ENCODE results near the gene PLXNA2. TPM values are rescaled to one million over a fixed set of nuclear protein-coding genes. Genes with fewer than 3 reads are reported as not detected.

PLXNA2 gene
- total and polyA plus RNA-seq, 2 of the 4 experiments (the other 2 are of a cell fraction), result 0.72 to 1.1 TPM

GRCh38 chr1:207999972-208000371 lies 244.2 kb downstream of the PLXNA2 start:
- Histone ChIP-seq H3K4me3 (ENCODE audit: insufficient read depth, low read depth, low read length) (no peak overlapping the region), H4K91ac (ENCODE audit: insufficient read depth, low read depth, low read length) (no peak overlapping the region), H4K8ac (ENCODE audit: low read depth in 2 of 2, low read length in 2 of 2) (no peak overlapping the region), H3K14ac (replicated peaks; ENCODE audit: low read depth, low read length) (no peak overlapping the region), H3K9me1 (ENCODE audit: insufficient read depth, low read length) (no peaks in the 10 kb centered on the region), H3K27me3 (ENCODE audit: control insufficient read depth, insufficient read depth, low read length) (peaks cover 14% of the 10 kb centered on the region), H3K9ac (ENCODE audit: low read depth, low read length) (no peak overlapping the region), H3K4me1 (ENCODE audit: control insufficient read depth, insufficient read depth, low read length) (no peaks in the 10 kb centered on the region), H2BK15ac (ENCODE audit: low read depth, low read length) (no peak overlapping the region), H3K79me1 (ENCODE audit: low read depth in 1 of 2, low read length in 2 of 2) (no peaks in the 10 kb centered on the region), H4K20me1 (ENCODE audit: insufficient read depth, low read length) (no peaks in the 10 kb centered on the region), H3K36me3 (ENCODE audit: control insufficient read depth, insufficient read depth, low read length) (no peaks in the 10 kb centered on the region), H4K5ac (ENCODE audit: low read depth, low read length) (no peak overlapping the region), H3K18ac (ENCODE audit: low read depth, low read length) (no peak overlapping the region), H2BK5ac (ENCODE audit: low read depth, low read length, poor library complexity, severe bottlenecking) (no peak overlapping the region), H2BK20ac (ENCODE audit: low read depth, low read length) (no peak overlapping the region), H3K23ac (ENCODE audit: low read depth, low read length) (no peak overlapping the region), H3K4ac (ENCODE audit: low read depth, low read length) (no peak overlapping the region), H3K4me2 (ENCODE audit: low read depth, low read length) (no peak overlapping the region), H3K27ac (ENCODE audit: insufficient read depth, low read length) (no peak overlapping the region), H3K9me3 (ENCODE audit: control insufficient read depth, insufficient read depth, low read length) (no peaks in the 10 kb centered on the region), H2AFZ (replicated peaks; ENCODE audit: low read length, poor library complexity) (no peak overlapping the region), H3K56ac (ENCODE audit: extremely low read depth, insufficient read depth, low read length) (no peak overlapping the region), H2AK9ac (replicated peaks; ENCODE audit: low read depth, low read length, poor library complexity) (no peak overlapping the region), H2AK5ac (ENCODE audit: low read depth, low read length) (no peak overlapping the region), H2BK120ac (ENCODE audit: low read depth, low read length) (no peak overlapping the region)
- ATAC-seq (ENCODE audit: low read depth) (no peak), DNase-seq (no peak)
- in situ Hi-C loops (cut with MboI; ENCODE audit: low sequenced_read_pairs) (no loop called here), dilution Hi-C loops (cut with HindIII; ENCODE audit: low sequenced_read_pairs, unreplicated experiment) (no loop called here), intact Hi-C loops (cut with micrococcal nuclease) (no loop called here)
- no TSS peak for BruUV-seq (replicated peaks)
- CTCF ChIA-PET, result no interaction called here
- TF ChIP-seq MXI1 (IDR thresholded peaks at IDR 0.05; ENCODE audit: borderline replicate concordance, low read depth, low read length) (no peak), POLR2A (IDR thresholded peaks at IDR 0.05; ENCODE audit: low read depth, low read length) (no peak), MAZ (IDR thresholded peaks at IDR 0.05; ENCODE audit: borderline replicate concordance, low read depth, low read length) (no peak), ELK1 (IDR thresholded peaks at IDR 0.05; ENCODE audit: borderline replicate concordance, low read depth, low read length) (no peak), MAFK (IDR thresholded peaks at IDR 0.05; ENCODE audit: low read depth, low read length) (no peak), RFX5 (IDR thresholded peaks at IDR 0.05; ENCODE audit: low read depth, low read length) (no peak), USF2 (IDR thresholded peaks at IDR 0.05; ENCODE audit: low read depth, low read length) (no peak), CTCF (conservative IDR thresholded peaks at IDR 0.05; ENCODE audit: low read depth, low read length) (no peak), CHD1 (IDR thresholded peaks at IDR 0.05; ENCODE audit: low read depth, low read length) (no peak), RAD21 (IDR thresholded peaks at IDR 0.05; ENCODE audit: low read length) (no peak), NFE2L2 (IDR thresholded peaks at IDR 0.05; ENCODE audit: low read depth, low read length) (no peak), FOS (IDR thresholded peaks at IDR 0.05; ENCODE audit: low read depth, low read length) (no peak), CEBPB (IDR thresholded peaks at IDR 0.05; ENCODE audit: low read depth, low read length) (no peak), BHLHE40 (IDR thresholded peaks at IDR 0.05; ENCODE audit: low read depth, low read length) (no peak), RCOR1 (IDR thresholded peaks at IDR 0.05; ENCODE audit: insufficient replicate concordance, low read length) (no peak), SMC3 (IDR thresholded peaks at IDR 0.05; ENCODE audit: low read depth, low read length) (no peak)
- POLR2A ChIA-PET (ENCODE audit: unreplicated experiment), result no interaction called here
